A673 (cell line): ENCODE results near the gene STPG4.

Experiments
- CTCF ChIP-seq: fragments of 300-800, 200-600 bp; sonication (generic); conservative IDR thresholded peaks from 2 replicates; pipeline ENCODE4 v1.5.1; 2017; ENCODE audit warnings: low read depth, mild to moderate bottlenecking, antibody characterized with exemption, low read length, moderate library complexity, mixed read lengths
- EZH2 ChIP-seq: fragments of 200-600 bp; sonication (generic); IDR thresholded peaks from 2 replicates; pipeline ENCODE4 v1.6.1; 2017; ENCODE audit warnings: borderline replicate concordance, low read depth, mild to moderate bottlenecking, mixed read lengths, antibody characterized with exemption, low read length; ENCODE audit not compliant: poor library complexity, severe bottlenecking

- TF ChIP-seq CTCF = no peak
- TF ChIP-seq EZH2 = no peak
Observed at GRCh38 chr2:47072018-47072691, 83.0 kb downstream of the STPG4 start.
